ENCODE data around the gene ZNF689.
A peak's percentile ranks its signal among the peaks of the same experiment; 100 is the strongest.

The ZNF689 gene

GRCh38 chr16:30567160-30567990 lies 42.8 kb downstream of the ZNF689 start:
- DNase-seq (ENCODE audit: low read depth, low spot score) = peak; percentile 72
- H3K27ac ChIP-seq = peak overlapping the region; percentile 84

DNA sequence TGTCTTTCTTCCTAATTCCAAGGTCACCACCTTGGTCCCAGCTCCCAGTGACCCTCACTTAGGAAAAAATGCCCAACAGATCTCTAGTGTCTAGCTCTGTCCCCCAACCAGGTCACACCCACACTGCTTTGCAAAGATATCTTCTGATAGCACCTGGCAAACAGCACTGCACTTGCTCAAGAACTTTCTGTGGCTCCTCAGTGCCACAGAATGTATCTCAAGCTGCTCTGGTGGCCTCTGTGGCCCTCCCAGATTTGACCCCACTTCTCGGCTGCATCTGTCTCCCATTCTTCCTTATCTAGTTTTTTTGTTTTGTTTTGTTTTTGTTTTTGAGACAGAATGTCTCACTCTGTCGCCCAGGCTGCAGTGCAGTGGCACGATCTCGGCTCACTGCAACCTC lies 43.7 kb downstream of the ZNF689 start:
- DNase-seq (ENCODE audit: low read depth, low spot score) = no peak
- peak overlapping the region; percentile 84 for H3K27ac ChIP-seq

- H3K27ac ChIP-seq = no peak overlapping the region
- no peak for DNase-seq (ENCODE audit: low read depth, low spot score)
Measured at GRCh38 chr16:30565984-30566383, 44.2 kb downstream of the ZNF689 start.

DNA sequence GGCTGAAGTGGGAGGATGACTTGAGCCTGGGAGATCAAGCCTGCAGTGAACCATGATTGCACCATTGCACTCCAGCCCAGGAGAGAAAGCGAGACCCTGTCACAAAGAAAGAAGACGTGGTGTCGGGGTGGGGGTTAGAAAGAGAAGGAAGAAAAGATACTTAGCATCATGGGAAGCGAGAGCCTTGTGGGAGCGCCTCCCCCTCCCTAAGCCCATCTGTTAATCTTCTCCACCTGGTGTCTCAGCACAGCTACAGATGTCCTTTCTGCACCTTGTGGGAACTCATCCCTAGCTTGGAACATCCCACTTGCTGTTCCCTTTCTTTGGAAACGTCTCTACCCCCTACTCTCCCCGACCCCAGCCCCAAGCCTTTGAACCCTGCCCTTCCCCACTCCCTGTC lies 44.7 kb downstream of the ZNF689 start:
- no peak for DNase-seq (ENCODE audit: low read depth, low spot score)
- no peak overlapping the region for H3K27ac ChIP-seq

DNA sequence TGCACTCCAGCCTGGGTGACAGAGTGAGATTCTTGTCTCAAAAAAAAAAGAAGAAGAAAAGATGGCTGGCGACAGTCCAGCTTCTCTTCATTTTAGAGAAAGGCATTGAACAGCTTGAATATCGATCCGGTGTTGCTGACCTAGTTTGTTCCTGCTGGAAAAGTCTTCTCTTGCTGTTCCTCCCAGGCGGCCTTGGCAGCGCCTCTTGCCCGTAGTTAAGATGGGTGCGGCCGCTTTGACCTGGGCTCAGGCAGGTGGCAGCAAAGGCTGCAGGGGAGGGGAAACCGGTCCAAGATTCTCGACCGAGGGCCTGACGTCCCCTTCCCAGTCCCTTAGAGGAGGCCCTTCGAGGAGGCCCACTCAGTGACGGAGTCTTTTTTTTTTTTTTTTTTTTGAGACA lies 48.2 kb downstream of the ZNF689 start:
- H3K27ac ChIP-seq = no peak overlapping the region
- no peak for DNase-seq (ENCODE audit: low read depth, low spot score)

DNA sequence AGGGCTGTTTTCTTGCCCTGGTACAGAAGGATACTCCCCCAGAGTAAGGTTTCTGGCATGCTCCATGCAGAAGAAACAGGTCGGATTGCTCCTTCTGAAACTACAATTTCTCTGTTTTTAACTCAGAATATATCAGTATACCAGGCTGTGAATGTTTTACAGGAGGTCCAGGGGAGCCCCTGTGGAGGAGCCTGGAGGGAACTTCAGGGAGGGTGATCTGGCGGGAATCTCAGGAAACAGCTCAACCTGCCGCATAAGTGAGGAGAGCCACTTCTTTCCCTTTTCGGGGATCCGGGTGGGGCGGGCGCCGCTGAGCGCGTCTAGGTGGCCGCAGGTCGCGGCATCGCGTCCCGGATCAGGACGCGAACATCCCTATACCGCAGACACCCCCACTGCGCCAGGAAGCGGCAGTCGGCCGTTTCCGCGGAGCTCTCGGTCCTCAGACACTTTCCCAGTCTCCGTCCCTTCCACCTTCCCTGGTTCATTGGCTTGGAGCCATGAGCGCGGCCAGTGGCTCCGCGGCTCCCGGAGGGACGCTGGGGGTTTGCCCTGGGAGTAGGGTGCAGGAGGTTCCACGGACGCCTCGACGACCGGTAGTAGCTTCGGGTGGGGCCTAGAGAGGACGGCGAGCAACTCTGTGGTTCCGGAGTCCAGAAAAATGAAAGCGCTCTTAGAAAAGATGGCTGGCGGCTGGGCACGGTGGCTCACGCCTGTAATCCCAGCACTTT lies 48.9 kb downstream of the ZNF689 start:
- DNase-seq (ENCODE audit: low read depth, low spot score) = no peak
- H3K27ac ChIP-seq = no peak overlapping the region

DNA sequence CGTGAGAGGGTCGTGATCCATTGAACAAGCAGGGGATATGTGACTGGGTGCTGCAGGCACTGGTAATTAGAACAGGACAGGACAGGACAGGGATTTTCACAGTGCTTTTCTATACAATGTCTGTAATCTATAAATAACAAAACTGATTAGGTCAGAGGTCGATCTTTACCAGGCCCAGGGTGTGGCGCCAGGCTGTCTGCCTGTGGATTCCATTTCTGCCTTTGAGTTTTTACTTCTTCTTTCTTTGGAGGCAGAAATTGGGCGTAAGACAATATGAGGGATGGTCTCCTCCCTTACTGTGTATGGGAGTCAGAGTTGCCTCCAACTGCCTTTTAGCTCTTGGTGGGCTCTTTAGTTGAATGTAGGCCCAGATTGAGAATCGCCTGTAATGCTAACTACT lies 50.5 kb downstream of the ZNF689 start:
- no peak for DNase-seq (ENCODE audit: low read depth, low spot score)
- H3K27ac ChIP-seq = no peak overlapping the region

DNA sequence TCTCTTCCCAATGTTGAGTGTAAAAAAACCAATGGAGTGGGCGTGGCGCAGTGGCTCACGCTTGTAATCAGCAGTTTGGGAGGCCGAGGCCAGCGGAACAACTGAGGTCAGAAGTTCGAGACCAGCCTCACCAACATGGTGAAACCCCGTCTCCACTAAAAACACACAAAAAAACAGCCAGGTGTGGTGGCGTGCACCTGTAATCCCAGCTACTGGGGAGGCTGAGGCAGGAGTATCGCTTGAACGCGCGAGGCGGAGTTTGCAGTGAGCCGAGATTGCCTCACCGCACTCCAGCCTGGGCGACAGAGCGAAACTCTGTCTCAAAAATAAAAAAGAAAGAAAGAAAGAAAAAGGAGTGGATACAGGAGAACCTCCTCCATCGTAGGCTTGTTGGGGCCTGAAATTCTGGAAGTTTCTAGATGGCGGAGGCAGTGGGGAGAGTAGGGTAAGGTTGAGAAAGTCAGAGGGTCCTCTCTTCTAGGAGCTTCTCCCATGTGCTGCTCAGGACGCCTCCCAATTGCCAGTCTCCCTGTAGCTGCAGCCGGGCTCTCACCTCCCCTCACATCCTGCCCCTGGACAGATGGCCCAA lies 51.3 kb downstream of the ZNF689 start:
- no peak for DNase-seq (ENCODE audit: low read depth, low spot score)
- peak overlapping the region; percentile 59 for H3K27ac ChIP-seq

DNA sequence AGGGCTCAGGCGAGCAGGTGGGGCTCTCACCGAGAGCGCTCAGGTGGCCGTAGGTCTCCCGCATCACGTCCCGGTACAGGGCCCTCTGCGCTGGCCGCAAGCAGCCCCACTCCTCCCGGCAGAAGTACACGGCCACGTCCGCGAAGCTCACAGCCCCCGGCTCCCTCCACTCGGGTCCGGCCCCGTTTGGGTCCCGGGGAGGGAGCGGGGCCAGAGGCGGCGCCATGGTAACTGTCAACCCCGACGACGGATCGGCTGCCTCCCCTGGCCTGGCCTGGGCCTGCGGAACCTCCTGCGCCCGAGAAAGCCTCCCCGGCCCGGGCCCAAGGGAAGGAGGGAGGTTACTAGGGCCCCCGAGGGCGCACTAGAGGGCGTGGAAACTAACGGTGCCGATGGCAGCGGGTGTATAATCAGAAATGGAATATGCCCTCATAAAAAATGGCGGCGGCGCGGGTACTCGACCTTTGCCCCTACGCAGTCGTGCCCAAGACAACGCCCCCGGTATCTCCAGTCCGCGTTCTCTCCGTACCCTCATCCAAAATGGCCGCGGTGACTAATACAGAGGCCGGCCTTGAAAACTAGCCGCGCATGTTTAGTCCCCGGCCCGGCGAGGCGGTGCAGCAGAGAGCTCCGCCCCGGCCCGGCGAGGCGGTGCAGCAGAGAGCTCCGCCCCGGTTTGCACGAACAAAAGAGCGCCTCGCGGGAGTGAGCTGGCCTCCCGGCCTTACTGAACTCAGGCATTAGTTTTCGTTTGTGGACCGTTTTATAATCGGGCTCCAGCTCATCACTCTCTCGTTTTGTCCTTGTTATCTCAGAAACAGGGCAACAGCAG lies 52.0 kb downstream of the ZNF689 start, which contains the start of gene ZNF764:
Gene ZNF764, minus strand, starts transcription at position 418 of the 832 bp plus-strand sequence. Its CDS starts 192 bp downstream, at position 226.
- peak within 1 kb of the TSS; percentile 59 for H3K27ac ChIP-seq
- peak; percentile 85 for DNase-seq (ENCODE audit: low read depth, low spot score)

DNA sequence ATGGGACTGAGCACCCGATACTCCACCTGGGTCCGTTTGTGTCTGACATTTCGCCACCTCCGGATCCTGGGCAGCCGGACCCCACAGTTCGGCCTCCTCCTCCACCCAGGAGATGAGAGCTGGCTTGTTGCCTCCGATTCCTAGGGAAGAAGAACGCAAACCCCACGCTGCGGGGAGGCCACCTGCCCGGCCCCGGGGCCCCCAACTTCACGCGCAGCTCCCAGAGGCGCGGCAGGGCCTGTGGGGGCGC lies 52.6 kb downstream of the ZNF689 start:
- DNase-seq (ENCODE audit: low read depth, low spot score) = no peak
- H3K27ac ChIP-seq = peak overlapping the region; percentile 59

- DNase-seq (ENCODE audit: low read depth, low spot score) = no peak
- H3K27ac ChIP-seq = no peak overlapping the region
Measured at GRCh38 chr16:30556125-30556473, 54.1 kb downstream of the ZNF689 start.

GRCh38 chr16:30555315-30556124 lies 54.7 kb downstream of the ZNF689 start:
- no peak overlapping the region for H3K27ac ChIP-seq
- DNase-seq (ENCODE audit: low read depth, low spot score) = no peak

DNA sequence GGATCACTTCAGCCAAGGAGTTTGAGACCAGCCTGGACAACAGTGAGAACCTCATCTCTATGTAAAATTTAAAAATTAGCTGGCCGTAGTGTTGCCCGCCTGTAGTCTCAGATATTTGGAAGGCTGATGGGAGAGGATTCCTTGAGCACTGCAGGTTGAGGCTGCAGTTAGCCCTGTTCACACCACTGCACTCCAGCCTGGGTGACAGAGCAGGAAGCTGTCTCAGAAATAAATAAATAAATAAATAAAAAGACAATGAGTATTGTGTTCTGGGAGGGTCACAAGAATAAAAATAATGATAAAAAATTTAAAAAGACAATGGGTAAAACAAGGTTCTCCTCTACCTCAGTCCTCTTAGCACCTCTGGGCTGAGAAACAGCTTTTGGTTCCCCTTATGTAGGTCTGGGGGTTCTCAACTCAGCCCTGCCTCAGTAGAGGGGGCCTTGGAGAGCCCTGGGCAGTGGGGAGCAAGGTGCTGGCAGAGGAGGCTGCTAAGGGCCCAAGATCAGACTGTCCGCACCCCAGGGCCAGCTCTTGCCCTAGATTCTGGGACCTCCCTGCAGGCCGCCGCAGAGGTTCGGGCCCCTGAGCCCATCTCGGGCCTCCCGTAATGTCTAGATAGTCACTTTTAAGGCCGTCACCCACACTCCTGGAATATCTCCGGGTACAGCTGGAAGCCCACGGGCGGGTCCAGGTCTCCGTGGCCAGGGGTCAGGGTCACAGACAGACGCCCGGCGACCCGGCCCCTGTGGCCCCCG lies 55.5 kb downstream of the ZNF689 start:
- DNase-seq (ENCODE audit: low read depth, low spot score) = no peak
- H3K27ac ChIP-seq = no peak overlapping the region

DNA sequence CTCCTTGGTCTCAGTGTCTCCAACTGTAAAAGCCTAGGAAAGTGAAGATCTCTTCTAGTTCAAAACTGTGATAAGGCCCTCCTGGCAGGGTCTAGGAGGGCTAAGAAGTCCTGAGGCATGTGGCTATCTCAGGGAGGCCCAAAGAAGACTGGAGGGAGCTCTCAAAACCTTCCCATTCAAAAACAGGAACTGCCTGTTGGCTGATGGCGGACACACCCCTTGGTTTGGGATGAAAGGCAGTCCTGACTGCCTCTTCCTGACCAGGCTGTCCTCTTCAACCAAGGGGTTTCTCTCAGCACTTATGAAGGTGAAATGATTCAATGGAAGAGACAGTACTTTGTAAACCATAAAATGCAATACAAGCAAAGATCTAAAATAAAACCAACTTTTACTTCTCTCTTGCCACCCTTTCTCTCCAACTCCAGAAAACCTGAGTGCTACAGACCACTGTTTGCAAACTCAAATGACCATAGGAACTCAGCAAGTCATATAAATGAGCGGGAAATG lies 56.7 kb downstream of the ZNF689 start:
- DNase-seq (ENCODE audit: low read depth, low spot score) = no peak
- no peak overlapping the region for H3K27ac ChIP-seq

DNA sequence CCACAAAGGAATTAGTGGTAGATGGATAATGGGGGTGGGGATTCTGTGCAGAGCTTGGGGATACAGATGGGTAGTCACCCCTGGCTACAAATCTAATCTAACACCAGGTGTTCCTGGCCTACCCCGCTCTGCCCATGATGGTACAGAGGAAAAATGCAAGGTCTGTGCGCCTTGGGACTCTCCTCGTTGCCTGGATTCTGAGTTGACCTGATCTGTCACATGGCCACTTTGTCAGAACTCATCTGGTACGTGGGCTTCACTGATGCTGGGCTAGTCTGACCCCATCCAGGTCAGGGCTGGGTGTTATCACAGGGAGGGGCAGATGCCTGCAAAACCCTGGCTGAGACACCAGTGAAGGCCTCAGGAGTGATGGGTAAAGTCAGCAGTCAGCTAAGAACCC lies 57.2 kb downstream of the ZNF689 start:
- DNase-seq (ENCODE audit: low read depth, low spot score) = no peak
- H3K27ac ChIP-seq = no peak overlapping the region

All from epithelial cell of prostate (primary cell).